T-helper 22 cell (primary cell): ENCODE measurements around the gene EDA.
A peak's percentile ranks its signal among the peaks of the same experiment; 100 is the strongest.

ENCODE experiments used
- DNase-seq: peaks from one replicate; pipeline ENCODE4 v3.0.0-alpha.2; 2020; ENCODE audit warnings: low read depth

Gene EDA

GRCh38 chrX:69615779-69616456, at the start of gene EDA:
TSS of gene EDA (plus strand) at chrX:69616113.
- peak; percentile 50 for DNase-seq

GRCh38 chrX:69568828-69569227, 47.1 kb upstream of the EDA start:
- DNase-seq = no peak

GRCh38 chrX:69597399-69597798, 18.5 kb upstream of the EDA start:
- no peak for DNase-seq

GRCh38 chrX:69600182-69600581, 15.7 kb upstream of the EDA start:
- no peak for DNase-seq

GRCh38 chrX:69603566-69604194, 12.2 kb upstream of the EDA start:
- DNase-seq = no peak

- no peak for DNase-seq
Observed at GRCh38 chrX:69605521-69605920, 10.4 kb upstream of the EDA start.

GRCh38 chrX:69607616-69608015, 8.3 kb upstream of the EDA start:
- no peak for DNase-seq

GRCh38 chrX:69613946-69614345, 2.0 kb upstream of the EDA start:
- DNase-seq = no peak

GRCh38 chrX:69614886-69615285, 1.0 kb upstream of the EDA start:
- DNase-seq = no peak

- no peak for DNase-seq
Observed at GRCh38 chrX:69615342-69615741, 571 bp upstream of the EDA start.

- DNase-seq = peak; percentile 1
Observed at GRCh38 chrX:69616457-69617203, 717 bp downstream of the EDA start.

- DNase-seq = no peak
Observed at GRCh38 chrX:69618803-69619202, 2.9 kb downstream of the EDA start.

GRCh38 chrX:69626129-69626528, 10.2 kb downstream of the EDA start:
- DNase-seq = no peak

GRCh38 chrX:69627744-69628143, 11.8 kb downstream of the EDA start:
- no peak for DNase-seq

- DNase-seq = no peak
Observed at GRCh38 chrX:69630147-69630546, 14.2 kb downstream of the EDA start.

- DNase-seq = no peak
Observed at GRCh38 chrX:69664693-69665092, 48.8 kb downstream of the EDA start.

GRCh38 chrX:69670001-69670555, 54.2 kb downstream of the EDA start:
- no peak for DNase-seq

GRCh38 chrX:69674891-69675290, 59.0 kb downstream of the EDA start:
- no peak for DNase-seq

GRCh38 chrX:69705818-69706217, 89.9 kb downstream of the EDA start:
- DNase-seq = no peak

- no peak for DNase-seq
Observed at GRCh38 chrX:69718102-69718501, 102.2 kb downstream of the EDA start.

GRCh38 chrX:69724307-69724706, 108.4 kb downstream of the EDA start:
- no peak for DNase-seq

GRCh38 chrX:69740317-69740716, 124.4 kb downstream of the EDA start:
- DNase-seq = no peak

- DNase-seq = no peak
Observed at GRCh38 chrX:69741721-69742120, 125.8 kb downstream of the EDA start.
